ENCODE data around the gene PP2D1. TPM values are rescaled to one million over a fixed set of nuclear protein-coding genes. Genes with fewer than 3 reads are reported as not detected.

PP2D1 gene
- polyA plus RNA-seq, 3 donors: 0.41 to 0.56 TPM; not detected in 1

DNA sequence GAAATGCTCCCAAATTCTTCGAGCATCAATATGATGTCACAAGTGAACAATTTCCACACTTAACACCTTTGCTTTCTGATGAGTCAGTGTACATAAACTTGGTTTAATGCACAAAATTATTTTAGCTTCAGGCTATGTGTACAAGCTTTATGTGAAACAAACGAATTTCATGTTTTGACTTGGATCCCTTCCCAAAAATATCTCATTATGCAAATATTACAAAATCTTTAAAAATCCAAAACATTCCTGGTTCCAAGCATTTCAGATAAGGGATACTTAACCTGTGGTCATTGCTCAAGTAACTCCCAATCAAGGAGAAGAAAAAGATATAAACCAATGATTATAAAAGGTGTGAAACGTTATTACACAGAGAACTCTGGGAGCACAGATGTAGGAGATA lies 40.0 kb downstream of the PP2D1 start:
- Histone ChIP-seq H3K4me1 (ENCODE audit: control insufficient read depth in 1 of 2, insufficient read depth in 2 of 2, low read length in 2 of 2) (no peaks in the 10 kb centered on the region), H3K36me3 (replicated peaks in 1 of 2; ENCODE audit: control insufficient read depth in 1 of 2, insufficient read depth in 2 of 2, low read length in 2 of 2) (peaks cover 31 to 65% of the 10 kb centered on the region in 2 donors), H3K4me3 (replicated peaks in 1 of 3; ENCODE audit: low read depth in 2 of 3, low read length in 3 of 3) (no peak overlapping the region), H3K27ac (ENCODE audit: low read depth in 1 of 2, low read length in 2 of 2) (no peak overlapping the region), H3K79me2 (ENCODE audit: insufficient read depth, low read length) (peaks cover 66% of the 10 kb centered on the region), H3K4me2 (replicated peaks; ENCODE audit: extremely low read depth, low read length, poor library complexity, severe bottlenecking) (no peak overlapping the region), H2AFZ (ENCODE audit: insufficient read depth, low read depth, low read length, poor library complexity, severe bottlenecking) (no peak overlapping the region), H4K20me1 (ENCODE audit: insufficient read depth, low read length) (peaks cover 82% of the 10 kb centered on the region), H3K9ac (ENCODE audit: insufficient read depth, low read length, poor library complexity, severe bottlenecking) (no peak overlapping the region), H3K9me3 (replicated peaks in 1 of 2; ENCODE audit: control insufficient read depth in 1 of 2, insufficient read depth in 1 of 2, low read length in 2 of 2) (no peaks in the 10 kb centered on the region), H3K27me3 (ENCODE audit: control insufficient read depth in 2 of 2, insufficient read depth in 2 of 2, low read length in 2 of 2) (no peaks in the 10 kb centered on the region)
- Mint-ChIP-seq H3K27ac (no peak overlapping the region), H3K36me3 (peaks cover 38 to 61% of the 10 kb centered on the region in 2 donors), H3K4me3 (no peak overlapping the region), H3K4me1 (no peaks in the 10 kb centered on the region), H3K9me3 (no peaks in the 10 kb centered on the region), H3K27me3 (ENCODE audit: low read depth in 3 of 3) (no peaks in the 10 kb centered on the region)
- no CpG with 5 or more reads among the region's 3 CpGs for WGBS (ENCODE audit: insufficient coverage)
- intact Hi-C loops (cut with micrococcal nuclease): no loop called here
- DNase-seq: no peak
- TF ChIP-seq, protein P1, sequence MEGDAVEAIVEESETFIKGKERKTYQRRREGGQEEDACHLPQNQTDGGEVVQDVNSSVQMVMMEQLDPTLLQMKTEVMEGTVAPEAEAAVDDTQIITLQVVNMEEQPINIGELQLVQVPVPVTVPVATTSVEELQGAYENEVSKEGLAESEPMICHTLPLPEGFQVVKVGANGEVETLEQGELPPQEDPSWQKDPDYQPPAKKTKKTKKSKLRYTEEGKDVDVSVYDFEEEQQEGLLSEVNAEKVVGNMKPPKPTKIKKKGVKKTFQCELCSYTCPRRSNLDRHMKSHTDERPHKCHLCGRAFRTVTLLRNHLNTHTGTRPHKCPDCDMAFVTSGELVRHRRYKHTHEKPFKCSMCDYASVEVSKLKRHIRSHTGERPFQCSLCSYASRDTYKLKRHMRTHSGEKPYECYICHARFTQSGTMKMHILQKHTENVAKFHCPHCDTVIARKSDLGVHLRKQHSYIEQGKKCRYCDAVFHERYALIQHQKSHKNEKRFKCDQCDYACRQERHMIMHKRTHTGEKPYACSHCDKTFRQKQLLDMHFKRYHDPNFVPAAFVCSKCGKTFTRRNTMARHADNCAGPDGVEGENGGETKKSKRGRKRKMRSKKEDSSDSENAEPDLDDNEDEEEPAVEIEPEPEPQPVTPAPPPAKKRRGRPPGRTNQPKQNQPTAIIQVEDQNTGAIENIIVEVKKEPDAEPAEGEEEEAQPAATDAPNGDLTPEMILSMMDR (IDR thresholded peaks at IDR 0.05): no peak

DNA sequence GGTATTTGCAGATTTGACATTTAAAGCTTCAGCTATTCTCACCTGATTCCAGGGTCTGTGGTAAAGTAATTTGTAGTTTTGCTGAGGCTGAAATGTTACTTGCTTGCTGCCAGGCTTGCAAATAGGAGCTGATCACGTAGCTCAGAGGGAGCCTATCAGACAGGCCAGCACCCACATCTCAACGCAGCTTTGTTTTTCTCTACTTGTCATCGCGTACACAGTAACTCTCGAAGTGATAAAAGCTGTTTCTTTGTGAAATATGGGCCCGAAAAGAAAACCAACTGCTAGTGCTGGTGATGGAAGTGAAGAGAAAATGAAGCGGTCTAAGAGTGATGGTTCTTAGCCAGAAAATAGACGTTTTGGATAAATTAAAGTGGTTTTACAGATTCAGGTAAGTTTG lies 41.7 kb downstream of the PP2D1 start:
- Histone ChIP-seq H3K79me2 (ENCODE audit: insufficient read depth, low read length) (peaks cover 83% of the 10 kb centered on the region), H3K4me2 (replicated peaks; ENCODE audit: extremely low read depth, low read length, poor library complexity, severe bottlenecking) (no peak overlapping the region), H3K4me3 (replicated peaks in 1 of 3; ENCODE audit: low read depth in 2 of 3, low read length in 3 of 3) (no peak overlapping the region), H3K9me3 (replicated peaks in 1 of 2; ENCODE audit: control insufficient read depth in 1 of 2, insufficient read depth in 1 of 2, low read length in 2 of 2) (no peaks in the 10 kb centered on the region), H3K36me3 (replicated peaks in 1 of 2; ENCODE audit: control insufficient read depth in 1 of 2, insufficient read depth in 2 of 2, low read length in 2 of 2) (peaks cover 14 to 48% of the 10 kb centered on the region in 2 donors), H4K20me1 (ENCODE audit: insufficient read depth, low read length) (peaks cover 96% of the 10 kb centered on the region), H3K9ac (ENCODE audit: insufficient read depth, low read length, poor library complexity, severe bottlenecking) (no peak overlapping the region), H3K4me1 (ENCODE audit: control insufficient read depth in 1 of 2, insufficient read depth in 2 of 2, low read length in 2 of 2) (no peaks in the 10 kb centered on the region), H2AFZ (ENCODE audit: insufficient read depth, low read depth, low read length, poor library complexity, severe bottlenecking) (no peak overlapping the region), H3K27me3 (ENCODE audit: control insufficient read depth in 2 of 2, insufficient read depth in 2 of 2, low read length in 2 of 2) (no peaks in the 10 kb centered on the region), H3K27ac (ENCODE audit: low read depth in 1 of 2, low read length in 2 of 2) (no peak overlapping the region)
- peaks cover 3% of the 10 kb centered on the region for H3K4me1 Mint-ChIP-seq
- DNase-seq: no peak
- TF ChIP-seq, protein P1 (IDR thresholded peaks at IDR 0.05): no peak
- H3K4me3 Mint-ChIP-seq: no peak overlapping the region
- H3K9me3 Mint-ChIP-seq: no peaks in the 10 kb centered on the region
- peaks cover 26 to 54% of the 10 kb centered on the region in 2 donors for H3K36me3 Mint-ChIP-seq
- 92% methylated on average over 5 of the region's 8 CpGs for WGBS (ENCODE audit: insufficient coverage)
- peak overlapping the region in 1 of 7 donors; percentile 55 for H3K27ac Mint-ChIP-seq
- H3K27me3 Mint-ChIP-seq (ENCODE audit: low read depth in 3 of 3): no peaks in the 10 kb centered on the region
- intact Hi-C loops (cut with micrococcal nuclease): no loop called here

Measured in CD14-positive monocyte (primary cell).